KG1 (cell line): ENCODE measurements around the gene GEMIN7.
"Not testable (repeated sequence)": the region's sequence is repeated elsewhere in the genome, so short reads cannot be mapped to it uniquely, and the experiment has no call there.

Source experiments
- DNase-seq: peaks from one replicate; lab custom pipeline; 2025; lab: John Stamatoyannopoulos, UW

Gene GEMIN7

DNA sequence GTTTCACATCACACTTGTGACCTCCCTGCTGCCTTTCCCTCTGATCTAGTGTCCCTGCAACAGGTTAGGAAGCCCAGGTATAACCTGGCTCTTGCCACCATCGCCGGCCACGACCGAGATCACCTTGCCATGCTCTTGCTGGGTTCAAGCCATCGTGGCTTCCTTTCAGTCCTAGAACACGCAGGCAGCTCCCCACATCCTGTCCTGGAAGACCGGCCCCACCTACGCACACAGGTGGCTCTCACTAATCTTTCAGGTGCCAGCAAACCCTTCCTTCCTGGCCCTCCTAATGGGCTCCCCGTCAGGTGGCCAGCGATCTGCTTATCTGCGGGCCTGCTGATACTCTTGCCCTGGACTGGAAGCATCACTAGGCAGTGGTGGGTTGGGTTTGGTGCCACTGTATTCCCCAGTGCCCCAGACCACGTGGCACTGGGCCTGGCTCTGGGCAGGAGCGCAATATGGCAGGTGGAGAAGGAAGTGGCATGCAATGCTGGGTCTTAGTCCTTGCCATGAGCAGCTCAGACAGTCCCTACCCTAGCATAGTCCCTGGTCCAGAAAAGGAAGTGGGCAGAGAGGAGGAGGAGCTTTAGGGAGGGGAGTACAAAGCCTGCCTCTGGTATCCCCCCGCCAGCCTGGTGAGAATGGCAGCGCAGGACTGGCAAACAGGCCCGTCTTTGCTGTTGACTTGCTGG is 25.7 kb downstream of the GEMIN7 start:
- DNase-seq, result no peak

DNA sequence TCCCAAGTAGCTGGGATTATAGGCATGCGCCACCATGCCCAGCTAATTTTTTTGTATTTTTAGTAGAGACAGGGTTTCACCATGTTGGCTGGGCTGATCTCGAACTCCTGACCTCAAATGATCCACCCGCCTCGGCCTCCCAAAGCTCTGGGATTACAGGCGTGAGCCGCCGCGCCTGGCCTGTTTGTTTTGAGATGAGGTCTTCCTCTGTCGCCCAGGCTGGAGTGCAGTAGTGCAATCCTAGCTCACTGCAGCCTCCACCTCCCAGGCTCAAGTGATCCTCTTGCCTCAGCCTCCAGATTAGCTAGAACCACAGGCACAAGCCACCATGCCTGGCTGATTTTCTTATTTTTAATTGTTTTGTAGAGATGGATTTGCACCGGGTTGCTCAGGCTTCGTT is 27.3 kb downstream of the GEMIN7 start:
- DNase-seq, result not testable (repeated sequence)

DNA sequence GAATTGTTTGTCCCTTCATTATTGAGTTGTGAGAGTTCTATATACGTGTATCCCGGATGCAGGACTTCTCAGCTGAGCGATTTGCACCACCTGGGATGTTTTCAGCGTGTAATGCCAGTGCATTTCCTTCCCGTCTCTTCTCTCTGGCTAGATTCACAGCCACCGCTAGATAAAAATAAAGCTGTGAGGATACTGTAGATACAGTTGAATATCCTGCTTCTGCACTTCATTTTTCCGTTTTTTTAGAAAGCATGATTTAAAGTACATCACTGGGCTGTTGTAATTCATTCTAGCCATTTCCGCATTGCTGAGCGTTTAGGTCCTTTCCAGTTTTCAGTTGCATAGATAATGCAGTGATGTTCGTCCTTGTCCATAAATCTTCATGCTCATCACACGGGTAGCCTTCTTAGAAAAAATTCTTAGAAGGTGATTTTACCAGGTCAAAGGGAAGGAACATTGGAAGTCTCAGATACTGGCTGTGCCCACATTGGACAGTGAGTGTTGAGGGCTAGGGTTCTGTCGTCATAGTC is 28.6 kb downstream of the GEMIN7 start:
- DNase-seq, result no peak

DNA sequence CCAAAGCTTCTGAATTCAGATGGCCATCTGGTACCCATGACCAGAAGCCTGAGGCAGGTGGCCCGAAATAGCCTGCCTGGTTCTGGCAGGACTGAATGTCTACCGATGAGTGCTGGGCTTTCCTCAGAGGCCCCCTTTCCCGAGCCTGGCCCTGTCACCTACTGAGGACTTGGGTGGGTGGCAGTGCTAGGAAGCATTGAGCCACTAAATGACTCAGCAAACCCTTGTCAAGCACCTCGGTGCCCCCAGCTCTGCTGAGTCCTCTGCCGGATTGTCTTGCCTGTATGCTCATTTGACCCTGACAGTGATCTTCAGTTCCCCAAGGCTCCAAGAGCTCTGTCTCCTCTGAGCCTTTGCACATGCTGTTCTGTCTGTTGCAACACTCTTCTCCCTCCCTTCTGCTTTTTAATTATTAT is 31.8 kb downstream of the GEMIN7 start:
- no peak for DNase-seq

DNA sequence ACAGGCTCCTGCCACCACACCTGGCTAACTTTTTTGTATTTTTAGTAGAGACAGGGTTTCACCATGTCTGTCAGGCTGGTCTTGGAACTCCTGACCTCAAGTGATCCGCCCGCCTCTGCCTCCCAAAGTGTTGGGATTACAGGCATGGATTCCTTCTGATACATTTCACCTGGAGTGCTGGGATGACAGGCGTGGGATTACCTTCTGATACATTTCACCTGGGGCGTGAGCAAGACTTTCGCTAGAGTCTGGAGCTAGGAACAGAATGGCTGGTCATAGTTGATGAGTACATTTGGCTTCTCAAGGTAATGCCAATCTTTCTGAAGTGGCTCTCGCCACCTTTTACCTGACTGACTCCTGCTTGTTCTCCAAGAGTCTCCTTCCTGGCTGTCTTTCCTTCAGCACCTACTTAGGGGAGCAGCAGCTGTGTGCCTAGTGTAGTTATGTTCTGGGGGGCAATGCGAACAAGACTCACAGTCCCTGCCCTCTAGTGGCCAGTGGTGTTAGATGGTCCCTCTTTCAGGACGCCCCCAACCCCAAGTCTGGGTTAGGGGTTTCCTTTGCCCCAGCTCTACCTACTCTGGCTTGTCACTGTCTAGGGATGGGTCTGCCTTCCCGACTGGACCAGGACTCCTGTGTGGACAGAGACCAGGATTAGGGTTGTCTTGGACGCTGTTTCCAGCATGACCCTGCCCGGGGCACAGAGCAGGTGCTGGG is 33.2 kb downstream of the GEMIN7 start:
- DNase-seq, result no peak

DNA sequence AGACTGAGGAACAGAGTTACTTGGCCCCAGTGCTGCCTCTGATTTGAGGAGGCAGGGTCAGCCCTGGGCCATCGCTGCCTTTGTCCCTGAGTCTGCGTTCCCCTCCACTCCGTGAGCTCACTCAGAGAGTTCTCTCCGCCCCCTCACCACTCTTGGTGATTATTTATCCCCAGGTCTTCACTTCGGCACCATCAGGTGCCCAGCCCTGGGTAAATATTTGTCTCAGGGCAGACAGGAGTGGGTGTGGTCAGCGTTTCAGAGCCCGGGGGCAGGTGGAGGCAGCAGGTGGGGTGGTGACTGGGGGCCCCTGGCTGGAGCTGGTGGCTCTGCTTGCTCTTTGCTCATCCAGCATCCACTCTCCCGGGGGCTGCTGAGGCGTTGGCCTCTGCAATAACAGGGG is 34.6 kb downstream of the GEMIN7 start:
- DNase-seq, result no peak

DNA sequence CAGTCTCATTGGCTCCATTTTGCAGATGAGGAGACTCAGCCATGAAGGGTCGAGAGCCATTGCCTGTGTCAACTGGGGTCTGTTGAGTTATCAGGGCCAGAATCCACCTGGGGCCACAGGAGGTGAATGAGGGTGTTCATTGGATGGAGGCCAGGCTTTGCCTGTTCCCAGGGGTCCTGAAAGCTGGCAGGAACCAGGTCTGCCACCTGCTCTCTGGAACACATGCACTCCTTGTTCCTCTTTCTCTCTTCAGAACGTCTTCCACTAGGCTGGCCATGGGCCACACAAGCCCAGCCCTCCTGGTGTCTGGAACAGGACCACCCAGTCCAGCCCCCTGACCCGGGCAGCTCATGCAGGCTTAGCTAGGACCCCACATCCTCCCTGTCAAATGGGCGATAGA is 35.1 kb downstream of the GEMIN7 start:
- no peak for DNase-seq

DNA sequence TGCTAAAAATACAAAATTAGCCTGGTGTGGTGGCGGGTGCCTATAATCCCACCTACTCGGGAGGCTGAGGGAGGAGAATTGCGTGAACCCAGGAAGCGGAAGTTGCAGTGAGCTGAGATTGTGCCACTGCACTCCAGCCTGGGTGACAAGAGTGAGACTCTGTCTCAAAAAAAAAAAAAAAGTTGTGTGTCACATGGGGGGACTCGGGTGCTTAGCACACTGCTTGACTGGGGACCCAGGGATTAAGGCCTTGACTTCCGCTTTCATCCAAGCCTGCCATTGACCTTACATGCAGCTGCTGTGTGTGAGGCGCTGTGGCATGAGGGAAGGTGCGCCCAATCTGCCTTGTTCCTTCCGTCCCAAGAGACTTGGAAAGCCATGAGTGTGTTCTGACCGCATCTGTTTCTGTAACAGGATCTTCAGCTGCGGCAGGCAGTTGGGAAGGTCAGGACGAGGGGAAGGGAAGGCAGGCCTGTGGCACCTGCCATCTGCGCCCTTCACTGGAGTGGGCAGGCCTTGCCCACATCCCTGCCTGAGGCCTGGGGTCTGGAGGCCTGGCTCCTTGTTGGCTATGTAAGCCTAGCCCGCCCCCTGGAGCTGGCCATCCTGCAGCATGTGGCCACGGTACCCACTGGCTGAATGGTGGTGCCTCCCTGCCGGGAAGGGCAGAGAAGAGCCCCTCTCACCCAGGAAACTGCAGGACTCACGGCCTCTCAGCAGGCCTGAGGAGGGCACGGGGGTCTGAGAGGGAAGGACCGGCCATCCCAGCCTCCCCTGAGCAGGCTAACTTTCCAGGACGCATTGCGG is 37.0 kb downstream of the GEMIN7 start:
- no peak for DNase-seq

DNA sequence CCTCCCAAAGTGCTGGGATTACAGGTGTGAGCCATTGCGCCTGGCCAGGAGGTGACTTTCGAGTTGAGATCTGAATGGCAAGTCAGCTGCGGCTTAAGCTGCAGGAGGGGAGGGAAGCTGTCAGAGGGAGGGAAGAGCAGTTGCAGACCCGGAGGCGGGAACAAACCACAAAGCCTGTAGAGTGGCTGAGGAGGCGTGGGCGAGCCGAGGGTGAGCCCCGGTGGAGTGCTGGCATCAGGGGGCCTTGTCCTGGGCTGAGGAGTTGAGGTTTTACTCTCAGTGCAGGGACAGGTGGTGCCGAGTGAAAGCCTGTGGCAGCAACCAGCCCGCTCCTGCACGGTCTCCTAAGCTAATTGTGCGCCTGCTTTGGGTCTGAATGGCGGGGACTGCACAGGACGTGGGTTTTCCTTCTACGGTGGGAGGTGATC is 38.1 kb downstream of the GEMIN7 start:
- DNase-seq, result peak; percentile 46

DNA sequence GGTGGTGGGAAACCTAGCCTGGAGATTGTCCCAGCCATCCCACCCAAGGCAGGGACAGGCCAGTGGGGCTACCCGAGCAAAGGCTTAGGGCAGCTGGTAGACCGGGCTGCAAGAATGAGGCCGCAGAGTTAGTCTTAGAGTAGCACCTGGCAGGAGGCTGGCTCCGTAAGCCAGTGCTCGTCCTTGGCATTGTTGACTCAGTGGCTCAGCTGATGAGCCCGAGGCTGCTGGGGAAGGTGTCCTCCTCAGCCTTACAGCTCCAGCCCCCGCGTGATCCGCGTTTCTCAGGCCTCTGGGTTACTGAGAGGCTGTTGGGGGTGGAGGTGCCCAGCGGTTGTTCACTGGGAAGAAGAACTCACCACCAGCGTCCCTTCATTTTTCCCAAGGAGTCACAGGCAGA is 38.6 kb downstream of the GEMIN7 start:
- DNase-seq, result no peak

DNA sequence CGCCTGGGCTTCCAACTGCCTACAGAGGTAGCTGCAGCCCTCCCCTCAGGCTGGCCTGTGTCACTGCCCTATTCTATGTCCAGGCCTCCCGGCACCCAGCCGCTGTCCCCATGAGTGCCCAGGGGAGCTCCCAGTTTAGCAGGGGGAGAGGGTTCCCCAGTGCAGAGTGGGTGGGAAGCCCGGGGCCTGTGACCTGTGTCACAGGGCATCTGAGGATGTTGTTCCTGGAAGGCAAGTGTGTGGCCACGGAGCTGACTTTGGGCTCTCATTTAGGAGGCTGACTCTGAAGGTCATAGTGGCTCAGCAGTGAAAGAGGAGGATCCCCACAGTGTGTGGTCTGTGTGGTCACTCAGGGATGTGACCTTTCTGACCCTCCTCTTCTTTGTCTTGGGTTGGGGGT is 39.0 kb downstream of the GEMIN7 start:
- no peak for DNase-seq

DNA sequence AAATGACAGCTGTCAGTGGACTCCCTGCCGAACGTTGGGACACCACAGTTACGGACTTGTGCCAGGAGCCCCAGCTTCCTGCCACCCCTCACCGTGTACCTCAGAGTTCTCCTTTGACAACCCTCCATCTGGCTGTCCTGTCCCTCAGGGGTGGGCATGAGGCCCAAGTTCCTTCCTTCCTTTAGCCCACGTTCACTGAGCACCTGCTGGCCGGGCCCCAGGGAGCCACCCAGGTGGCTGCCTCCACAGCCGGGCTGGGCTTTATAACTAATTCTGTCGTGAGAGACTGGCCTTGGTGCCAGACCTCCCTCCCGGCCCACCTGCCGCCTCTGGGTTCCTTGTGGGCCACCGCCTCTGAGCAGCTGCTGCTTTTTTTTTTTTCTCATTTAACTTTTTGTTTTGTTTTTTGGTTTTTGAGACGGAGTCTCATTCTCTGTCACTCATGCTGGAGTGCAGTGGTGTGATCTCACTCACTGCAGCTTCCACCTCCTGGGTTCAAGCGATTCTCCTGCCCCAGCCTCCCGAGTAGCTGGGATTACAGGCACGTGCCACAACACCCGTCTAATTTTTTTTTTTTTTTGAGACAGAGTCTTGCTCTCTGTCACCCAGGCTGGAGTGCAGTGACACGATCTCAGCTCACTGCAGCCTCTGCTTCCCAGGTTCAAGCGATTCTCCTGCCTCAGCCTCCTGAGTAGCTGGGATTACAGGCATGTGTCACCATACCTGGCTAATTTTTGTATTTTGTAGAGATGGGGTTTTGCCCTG is 39.7 kb downstream of the GEMIN7 start:
- not testable (repeated sequence) for DNase-seq

DNA sequence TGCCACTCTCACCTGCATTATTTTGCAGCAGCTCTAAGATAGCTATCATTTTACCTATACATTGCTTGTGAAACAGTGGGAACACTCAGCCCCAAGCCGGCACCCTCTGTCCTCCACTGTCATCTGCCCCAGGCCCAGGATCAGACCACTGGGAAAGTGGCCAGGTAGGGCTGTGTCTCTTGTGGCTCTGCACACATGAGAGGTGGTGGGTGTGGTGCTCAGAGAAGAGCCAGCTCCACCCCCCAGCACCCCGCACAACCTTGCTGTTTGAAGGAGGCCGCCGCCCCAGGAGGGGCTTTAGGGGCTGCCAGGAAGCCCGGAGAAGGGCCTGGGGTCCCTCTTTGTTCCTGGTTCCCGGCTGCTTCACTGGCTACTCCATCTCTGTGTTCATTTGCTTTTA is 40.5 kb downstream of the GEMIN7 start:
- DNase-seq, result no peak

DNA sequence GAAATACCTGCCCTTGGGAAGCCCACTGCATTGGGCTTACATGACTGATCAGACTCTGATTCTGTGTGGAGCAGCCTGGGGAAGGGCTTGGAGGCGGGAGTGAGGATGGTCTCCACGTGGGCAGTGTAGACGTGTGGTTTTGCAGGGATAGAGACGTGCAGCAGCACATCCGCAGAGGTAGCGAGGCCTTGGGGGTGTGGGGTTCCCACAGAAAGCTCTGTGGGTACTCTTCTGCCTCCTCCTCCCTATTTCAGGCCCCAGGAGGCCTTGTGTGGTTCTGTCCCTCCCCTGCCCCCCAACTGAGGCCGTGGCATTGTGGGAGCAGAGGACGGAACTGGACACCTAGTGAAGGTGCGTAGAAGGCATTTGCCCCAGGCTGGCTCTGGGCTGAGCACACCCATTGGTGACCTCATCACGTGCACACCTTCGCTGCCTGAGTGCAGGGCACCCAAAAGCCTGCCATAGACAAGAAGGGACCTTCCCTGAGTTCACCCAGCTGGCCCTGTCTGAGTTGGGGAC is 42.8 kb downstream of the GEMIN7 start:
- no peak for DNase-seq

DNA sequence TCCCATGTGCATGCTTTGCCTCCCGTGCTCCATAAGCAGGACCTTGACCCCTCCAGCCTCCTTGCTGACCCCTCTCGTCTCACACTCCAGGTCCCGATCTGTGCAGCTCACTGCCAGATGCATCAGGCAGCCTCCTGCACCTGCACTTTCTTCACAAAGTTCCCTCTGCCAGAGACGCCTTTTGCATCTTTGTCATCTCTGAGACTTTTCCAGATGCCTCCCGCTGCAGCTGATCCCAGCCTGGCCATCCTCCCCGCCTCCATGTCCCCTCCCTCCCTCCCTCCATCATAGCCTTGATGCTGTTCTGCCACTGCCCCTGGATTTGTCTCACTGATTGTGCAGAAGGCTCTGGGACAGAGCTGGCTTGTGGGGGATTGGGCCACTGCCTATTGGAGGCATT is 43.8 kb downstream of the GEMIN7 start:
- DNase-seq, result no peak

DNA sequence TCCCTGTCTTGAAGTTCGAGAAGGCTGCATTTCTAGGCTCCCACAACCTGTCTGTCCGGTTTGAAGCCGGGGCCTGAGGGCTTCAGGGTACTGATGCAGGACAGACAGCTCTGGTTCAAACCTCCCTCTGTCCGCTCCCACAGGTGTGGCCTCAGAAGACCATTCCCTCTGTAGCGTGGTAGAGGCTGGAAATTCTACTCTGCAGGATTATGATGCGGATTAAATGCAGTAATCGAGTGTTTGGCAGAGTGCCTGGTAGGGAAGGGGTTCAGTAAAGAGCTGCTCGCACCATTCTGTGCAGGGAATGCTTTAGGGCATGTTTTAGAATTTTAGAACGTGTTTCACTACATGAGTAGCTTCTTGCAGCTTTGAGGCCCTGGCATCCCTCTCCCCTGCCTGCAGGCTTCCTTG is 44.4 kb downstream of the GEMIN7 start:
- no peak for DNase-seq

DNA sequence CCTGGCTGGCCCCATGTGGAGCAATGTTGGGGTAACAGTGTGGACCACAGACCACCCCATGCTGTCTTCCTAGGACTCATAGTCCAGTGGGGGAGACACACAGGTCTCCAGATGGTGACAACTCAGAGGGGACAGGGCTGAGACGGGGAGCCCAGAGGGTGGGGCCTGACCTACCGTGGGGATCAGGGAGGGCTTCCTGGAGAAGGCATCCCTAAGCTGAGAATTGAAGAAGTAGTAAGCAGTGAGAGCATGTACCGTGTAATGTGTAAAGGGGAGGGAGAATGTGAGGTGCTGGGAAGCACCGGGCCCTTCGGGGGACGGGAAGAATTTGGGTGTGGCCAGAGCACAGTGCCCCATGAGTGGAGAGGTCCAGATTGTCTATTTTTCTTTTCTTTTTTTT is 45.0 kb downstream of the GEMIN7 start:
- DNase-seq, result no peak

DNA sequence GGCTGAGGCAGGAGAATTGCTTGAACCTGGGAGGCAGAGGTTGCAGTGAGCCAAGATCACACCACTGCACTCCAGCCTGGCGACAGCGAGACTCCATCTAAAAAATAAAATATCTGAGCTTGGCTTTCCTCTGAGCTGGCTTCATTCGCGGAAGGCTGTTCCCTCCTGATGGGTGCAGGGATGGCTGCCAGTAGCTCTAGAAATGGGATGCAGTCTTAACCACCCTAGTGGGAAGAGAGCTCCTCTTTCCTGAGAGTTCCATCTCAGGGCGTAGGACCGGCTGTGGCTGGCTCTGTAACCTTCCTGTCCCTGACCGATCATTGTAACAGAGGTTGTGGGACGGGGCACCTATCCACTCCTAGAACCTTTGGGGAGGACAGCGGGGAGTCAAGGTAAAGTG is 46.3 kb downstream of the GEMIN7 start:
- no peak for DNase-seq

DNA sequence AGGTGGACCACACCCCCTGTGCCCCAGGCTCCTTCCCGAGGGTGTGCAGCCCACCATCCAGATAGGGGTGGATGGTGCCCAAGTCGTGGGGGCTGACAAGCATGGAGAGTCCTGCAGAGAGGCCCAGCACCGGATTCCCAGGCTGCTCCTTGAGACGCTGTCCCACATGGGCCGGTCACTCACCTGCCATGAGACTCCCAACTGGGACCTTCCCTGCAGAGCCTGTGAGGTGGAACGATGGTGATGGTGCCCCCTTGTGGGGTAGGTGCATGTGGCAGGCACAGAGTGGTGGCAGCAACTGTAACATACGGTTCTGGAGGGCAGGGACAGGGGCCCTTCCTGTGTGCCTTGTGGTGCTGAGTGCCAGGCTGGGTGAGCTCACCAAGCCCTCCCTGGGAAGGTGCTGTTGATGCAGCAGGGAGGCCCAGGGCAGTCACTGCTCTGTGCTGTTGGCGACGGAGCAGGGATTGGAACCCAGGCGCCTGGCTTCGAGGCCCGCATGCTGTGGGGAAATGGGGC is 47.0 kb downstream of the GEMIN7 start:
- peak; percentile 20 for DNase-seq

DNA sequence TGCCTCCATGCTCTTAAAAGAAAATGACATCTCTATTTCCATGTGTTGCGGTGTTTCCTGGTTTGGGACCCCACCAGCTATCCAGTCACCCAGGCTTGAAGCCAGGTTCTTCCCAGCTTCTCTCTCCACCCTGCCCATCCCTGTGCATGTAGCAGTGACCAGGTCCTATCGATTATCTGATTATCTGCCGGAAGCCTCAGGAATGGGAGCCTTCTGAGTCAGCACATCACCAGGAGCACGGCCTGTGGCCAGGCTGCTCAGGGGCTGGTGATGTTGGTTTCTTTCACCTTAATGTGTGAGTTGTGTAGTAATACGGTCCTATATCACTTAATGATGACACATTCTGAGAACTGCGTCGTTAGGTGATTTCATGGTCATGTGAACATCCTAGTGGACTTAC is 47.6 kb downstream of the GEMIN7 start:
- no peak for DNase-seq

DNA sequence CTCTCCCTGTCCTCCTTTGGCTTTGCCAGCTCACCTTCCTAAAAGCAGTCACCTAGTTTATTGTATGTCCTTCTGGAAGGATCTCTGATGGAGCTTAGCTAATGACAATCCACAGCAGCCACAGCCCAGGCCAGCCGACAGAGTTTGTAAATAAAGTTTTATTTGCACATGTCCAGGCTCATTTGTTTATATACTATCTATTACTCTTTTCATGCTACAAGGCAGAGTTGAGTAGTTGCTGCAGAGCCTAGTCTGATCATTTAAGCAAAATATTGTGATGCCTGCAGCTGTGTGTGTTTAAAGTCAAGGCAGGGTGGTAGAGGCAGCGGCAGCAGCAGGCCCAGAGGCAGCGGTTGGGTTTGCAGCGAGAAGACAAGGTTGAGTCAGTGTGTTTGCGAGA is 49.1 kb downstream of the GEMIN7 start:
- no peak for DNase-seq

DNA sequence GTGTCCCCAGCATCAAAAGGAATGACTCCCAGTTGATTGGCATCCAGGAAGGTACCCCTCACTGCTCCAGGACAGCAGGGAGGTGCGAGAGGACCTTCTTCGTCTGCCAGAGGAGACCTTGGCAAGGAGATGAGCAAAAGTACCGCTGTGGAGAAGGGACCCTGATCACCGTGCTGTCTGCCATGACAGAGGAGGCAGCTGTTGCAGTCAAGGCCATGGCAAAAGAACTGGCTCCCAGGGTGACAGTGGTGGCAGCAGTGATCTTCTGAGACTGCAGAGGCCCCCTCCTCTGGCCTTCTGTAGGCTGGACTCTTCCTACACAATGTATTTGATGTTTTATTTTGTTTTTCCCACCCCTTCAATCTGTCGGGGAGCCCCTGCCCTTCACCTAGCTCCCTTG is 49.7 kb downstream of the GEMIN7 start:
- no peak for DNase-seq
